PC-9 (cell line): ENCODE measurements around the gene QARS1. TPM values are rescaled to one million over a fixed set of nuclear protein-coding genes. Genes with fewer than 3 reads are reported as not detected.

Experiments used
- BruUV-seq: library from RNA; stranded (reverse); fragments of 400-500 nt; replicated peaks from 2 replicates; lab custom pipeline; 2021; lab: Mats Ljungman, UMichigan
- CTCF ChIA-PET: fragments of 300-600 bp; sonication (Branson Sonifier 250); formaldehyde crosslinking; loops from one replicate; lab custom pipeline; 2022; ENCODE audit warnings: antibody characterized with exemption; lab: Charles Lee
- POLR2A ChIA-PET: fragments of 300-600 bp; sonication (Branson Sonifier 250); formaldehyde crosslinking; loops from one replicate; lab custom pipeline; 2022; ENCODE audit warnings: antibody characterized with exemption; ENCODE audit not compliant: unreplicated experiment; lab: Charles Lee
- DNase-seq, 2 experiments: peaks; one replicate each; pipeline versions ENCODE4 v3.0.0 to v3.0.0-alpha.2; 2015 to 2022; ENCODE audit warnings: mixed read lengths in 1 of 2
- H2AFZ ChIP-seq: fragments of 200-600 bp; sonication (generic); 2 replicates; pipeline ENCODE4 v1.8.1; 2017; ENCODE audit warnings: antibody characterized with exemption
- H3F3A ChIP-seq: fragments of 200-600 bp; sonication (generic); 2 replicates; pipeline ENCODE4 v1.8.1; 2017; ENCODE audit warnings: antibody characterized with exemption, mild to moderate bottlenecking, low read depth; ENCODE audit not compliant: insufficient read depth
- H3K27ac ChIP-seq: fragments of 200-600 bp; sonication (generic); 2 replicates; pipeline ENCODE4 v1.6.1; 2016; ENCODE audit warnings: mixed run types
- H3K27me3 ChIP-seq: fragments of 200-600 bp; sonication (generic); 2 replicates; pipeline ENCODE4 v1.6.1; 2016; ENCODE audit warnings: low read depth, mixed run types; ENCODE audit not compliant: insufficient read depth
- H3K36me3 ChIP-seq: fragments of 200-600 bp; sonication (generic); 2 replicates; pipeline ENCODE4 v1.6.1; 2016; ENCODE audit warnings: low read depth, mixed run types
- H3K4me1 ChIP-seq: fragments of 200-600 bp; sonication (generic); replicated peaks from 2 replicates; pipeline ENCODE4 v1.6.1; 2016; ENCODE audit warnings: mixed run types; ENCODE audit not compliant: insufficient read depth
- H3K4me2 ChIP-seq: fragments of 200-600 bp; sonication (generic); 2 replicates; pipeline ENCODE4 v1.6.1; 2017; ENCODE audit warnings: mixed run types
- H3K4me3 ChIP-seq: fragments of 200-600 bp; sonication (generic); 2 replicates; pipeline ENCODE4 v1.6.1; 2016; ENCODE audit warnings: mixed run types
- H3K79me2 ChIP-seq: fragments of 200-600 bp; sonication (generic); 2 replicates; pipeline ENCODE4 v1.6.1; 2017; ENCODE audit warnings: low read depth, mixed run types
- H3K9me2 ChIP-seq: fragments of 200-600 bp; sonication (generic); 2 replicates; pipeline ENCODE4 v1.8.1; 2017; ENCODE audit warnings: mild to moderate bottlenecking; ENCODE audit not compliant: insufficient read depth
- H3K9me3 ChIP-seq: fragments of 200-600 bp; sonication (generic); 2 replicates; pipeline ENCODE4 v1.8.1; 2016; ENCODE audit warnings: low read depth; ENCODE audit not compliant: insufficient read depth
- H4K20me1 ChIP-seq: fragments of 200-600 bp; sonication (generic); 2 replicates; pipeline ENCODE4 v1.8.1; 2017; ENCODE audit not compliant: insufficient read depth
- CTCF ChIP-seq: fragments of 200-600 bp; sonication (generic); conservative IDR thresholded peaks from 2 replicates; pipeline ENCODE4 v1.6.1; 2017; ENCODE audit warnings: mixed run types, antibody characterized with exemption, mild to moderate bottlenecking, moderate library complexity
- EZH2 ChIP-seq: fragments of 200-600 bp; sonication (generic); IDR thresholded peaks from 2 replicates; pipeline ENCODE4 v1.8.0; 2017; ENCODE audit warnings: antibody characterized with exemption, low read depth
- intact Hi-C: fragments of 100-400 bp; cut with micrococcal nuclease; formaldehyde crosslinking; loops from one replicate; pipeline ENCODE4 v1.10.0; 2022; ENCODE audit not compliant: unreplicated experiment
- total RNA-seq: library from RNA; stranded (reverse); gene quantifications from 2 replicates; pipeline ENCODE4 v1.2.3, GENCODE V29; 2021

The QARS1 gene
- total RNA-seq, 1 experiment from 2014 or later = 337 TPM

- H3K4me2 ChIP-seq = no peak overlapping the region
- no peaks in the 10 kb centered on the region for H4K20me1 ChIP-seq
- peaks cover 29% of the 10 kb centered on the region for H3F3A ChIP-seq
- H3K27ac ChIP-seq = no peak overlapping the region
- H3K9me2 ChIP-seq = no peaks in the 10 kb centered on the region
- CTCF ChIA-PET = no interaction called here
- peaks cover 9% of the 10 kb centered on the region for H3K4me1 ChIP-seq
- H3K9me3 ChIP-seq = no peaks in the 10 kb centered on the region
- POLR2A ChIA-PET = no interaction called here
- no peak overlapping the region for H2AFZ ChIP-seq
- DNase-seq = no peak
- no TSS peak for BruUV-seq
- H3K27me3 ChIP-seq = no peaks in the 10 kb centered on the region
- no peak for TF ChIP-seq EZH2
- TF ChIP-seq CTCF = no peak
- no peak overlapping the region for H3K4me3 ChIP-seq
- intact Hi-C loops = no loop called here
- peaks cover 17% of the 10 kb centered on the region for H3K79me2 ChIP-seq
- H3K36me3 ChIP-seq = no peaks in the 10 kb centered on the region
Observed at GRCh38 chr3:49123687-49124086, 19.1 kb upstream of the QARS1 start.

- TF ChIP-seq CTCF = no peak
- TF ChIP-seq EZH2 = no peak
- Histone ChIP-seq H3K79me2 (peaks cover 23% of the 10 kb centered on the region), H3K4me3 (no peak overlapping the region), H3K4me1 (peaks cover 10% of the 10 kb centered on the region), H3K9me2 (no peaks in the 10 kb centered on the region), H3K27ac (no peak overlapping the region), H3F3A (peaks cover 29% of the 10 kb centered on the region), H3K36me3 (peaks cover 5% of the 10 kb centered on the region; the same call in 1 of the 2 replicates), H4K20me1 (no peaks in the 10 kb centered on the region), H3K27me3 (no peaks in the 10 kb centered on the region), H2AFZ (no peak overlapping the region), H3K9me3 (no peaks in the 10 kb centered on the region), H3K4me2 (no peak overlapping the region)
- ChIA-PET POLR2A (no interaction called here), CTCF (no interaction called here)
- DNase-seq = no peak
- BruUV-seq = no TSS peak
- intact Hi-C loops = no loop called here
Observed at GRCh38 chr3:49122886-49123545, 18.5 kb upstream of the QARS1 start.

- ChIA-PET CTCF (no interaction called here), POLR2A (no interaction called here)
- BruUV-seq = no TSS peak
- H3F3A ChIP-seq = peaks cover 29% of the 10 kb centered on the region
- H3K4me2 ChIP-seq = no peak overlapping the region
- no peaks in the 10 kb centered on the region for H3K27me3 ChIP-seq
- no peaks in the 10 kb centered on the region for H3K9me3 ChIP-seq
- H3K4me1 ChIP-seq = peaks cover 10% of the 10 kb centered on the region
- no peak overlapping the region for H3K27ac ChIP-seq
- H3K79me2 ChIP-seq = peaks cover 26% of the 10 kb centered on the region
- H3K4me3 ChIP-seq = no peak overlapping the region
- TF ChIP-seq EZH2 = no peak
- no peak for TF ChIP-seq CTCF
- peaks cover 11% of the 10 kb centered on the region; the same call in 1 of the 2 replicates for H3K36me3 ChIP-seq
- DNase-seq = no peak
- no peaks in the 10 kb centered on the region for H3K9me2 ChIP-seq
- no peaks in the 10 kb centered on the region for H4K20me1 ChIP-seq
- intact Hi-C loops = no loop called here
- no peak overlapping the region for H2AFZ ChIP-seq
Observed at GRCh38 chr3:49122451-49122850, 17.9 kb upstream of the QARS1 start.
